Testis (tissue), 5 donors: Measurements from ENCODE around the gene PLN. TPM values are rescaled to one million over a fixed set of nuclear protein-coding genes. Genes with fewer than 3 reads are reported as not detected.

ENCODE experiments used
- DNase-seq: peaks from one replicate; pipeline ENCODE4 v3.0.0-alpha.2; 2019
- H3K27ac ChIP-seq, 2 donors: fragments of 200-600 bp; sonication (generic); one replicate each; pipeline ENCODE4 v1.5.1; 2019
- H3K27me3 ChIP-seq: fragments of 200-600 bp; sonication (generic); one replicate; pipeline ENCODE4 v1.5.1; 2019
- H3K36me3 ChIP-seq: fragments of 200-600 bp; sonication (generic); one replicate; pipeline ENCODE4 v1.5.1; 2017; ENCODE audit warnings: low read depth; ENCODE audit errors: missing control alignments
- H3K4me1 ChIP-seq: fragments of 200-600 bp; sonication (generic); one replicate; pipeline ENCODE4 v1.5.1; 2019
- H3K4me3 ChIP-seq, 2 donors: fragments of 200-600 bp; sonication (generic); one replicate each; pipeline ENCODE4 v1.5.1; 2017 to 2019
- H3K9me3 ChIP-seq: fragments of 200-600 bp; sonication (generic); one replicate; pipeline ENCODE4 v1.5.1; 2017
- POLR2A ChIP-seq: fragments of 450-650 bp; IDR thresholded peaks from one replicate; pipeline ENCODE4 v1.6.1; 2017; ENCODE audit warnings: antibody characterized with exemption, mild to moderate bottlenecking, moderate library complexity
- WGBS, 2 donors: methylation state at CpG; one replicate each; pipeline ENCODE4 v1.1.5; 2018; 5-methylcytosine and 5-hydroxymethylcytosine counted together
- intact Hi-C: fragments of 100-400 bp; cut with DNase I; formaldehyde crosslinking; loops from one replicate; pipeline ENCODE4 v1.15.1; 2023; ENCODE audit warnings: low total_unique reads
- long read RNA-seq, 2 donors: transcript quantifications; one replicate each; lab custom pipeline, GENCODE V29; 2026
- polyA plus RNA-seq: library from polyadenylated mRNA; stranded (reverse); fragments of 350-450 nt; fragmentation: Illumina TruSeq; extraction: RNeasy Lipid Tissue Mini Kit (QIAGEN cat#74804); gene quantifications from one replicate; pipeline ENCODE4 v1.2.3, GENCODE V29; 2014; ENCODE audit warnings: low read depth, low replicate concordance; ENCODE audit not compliant: insufficient read depth
- total RNA-seq, 2 donors: library from RNA; depleted of rRNA; stranded (reverse); fragments of >200 nt; gene quantifications; one replicate each; pipeline ENCODE4 v1.2.3, GENCODE V29; 2016
- TF ChIP-seq, protein P1 (sequence below), 3 experiments: fragments of 450-650 bp in 2 of 3; fragments of 200-600 bp in 1 of 3; sonication (generic) in 1 of 3; IDR thresholded peaks; one replicate each; pipeline ENCODE4 v1.5.1; 2016 to 2019; ENCODE audit warnings: antibody characterized with exemption in 3 of 3, mild to moderate bottlenecking in 2 of 3, moderate library complexity in 1 of 3

Gene PLN
- total RNA-seq (1 to 10 TPM; 2.0 to 5.0 TPM), polyA plus RNA-seq (15.2 TPM)
- long read RNA-seq, donor 1, partial matches to known transcripts = 0 of 1 reads
- long read RNA-seq, donor 1, other reads (novel, unspliced or antisense) = 0 of 1 reads
- long read RNA-seq, donor 2, partial matches to known transcripts = 0 of 1 reads
- long read RNA-seq, donor 2, other reads (novel, unspliced or antisense) = 0 of 1 reads

DNA sequence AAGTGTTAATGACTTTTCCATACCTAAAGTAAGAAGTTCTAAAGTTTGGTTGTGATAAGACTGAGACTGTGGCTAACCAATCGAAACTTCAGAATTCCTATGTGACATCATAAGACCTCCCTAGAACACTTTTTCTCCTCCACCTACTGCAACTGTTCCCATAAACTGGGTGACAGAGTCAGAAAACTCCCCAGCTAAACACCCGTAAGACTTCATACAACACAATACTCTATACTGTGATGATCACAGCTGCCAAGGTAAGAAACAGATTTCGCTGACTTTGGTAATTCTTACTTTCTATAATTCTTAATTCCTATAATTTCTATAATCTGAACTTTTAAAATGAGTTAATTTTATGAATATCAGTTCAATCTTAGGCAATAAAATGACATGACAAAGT is at the start of gene PLN:
Gene PLN (plus strand): TSS at position 161 of the 400 bp plus-strand sequence. CDS start 10,626 bp downstream, outside the sequence.
- Histone ChIP-seq H3K9me3 (no peaks in the 10 kb centered on the region), H3K27me3 (no peaks in the 10 kb centered on the region), H3K36me3 (no peaks in the 10 kb centered on the region), H3K4me3 (no peak within 1 kb of the TSS), H3K4me1 (no peaks in the 10 kb centered on the region), H3K27ac (no peak within 1 kb of the TSS)
- WGBS, 2 donors = 88 to 96% methylated on average over 3 of the region's 3 CpGs
- TF ChIP-seq, protein P1, sequence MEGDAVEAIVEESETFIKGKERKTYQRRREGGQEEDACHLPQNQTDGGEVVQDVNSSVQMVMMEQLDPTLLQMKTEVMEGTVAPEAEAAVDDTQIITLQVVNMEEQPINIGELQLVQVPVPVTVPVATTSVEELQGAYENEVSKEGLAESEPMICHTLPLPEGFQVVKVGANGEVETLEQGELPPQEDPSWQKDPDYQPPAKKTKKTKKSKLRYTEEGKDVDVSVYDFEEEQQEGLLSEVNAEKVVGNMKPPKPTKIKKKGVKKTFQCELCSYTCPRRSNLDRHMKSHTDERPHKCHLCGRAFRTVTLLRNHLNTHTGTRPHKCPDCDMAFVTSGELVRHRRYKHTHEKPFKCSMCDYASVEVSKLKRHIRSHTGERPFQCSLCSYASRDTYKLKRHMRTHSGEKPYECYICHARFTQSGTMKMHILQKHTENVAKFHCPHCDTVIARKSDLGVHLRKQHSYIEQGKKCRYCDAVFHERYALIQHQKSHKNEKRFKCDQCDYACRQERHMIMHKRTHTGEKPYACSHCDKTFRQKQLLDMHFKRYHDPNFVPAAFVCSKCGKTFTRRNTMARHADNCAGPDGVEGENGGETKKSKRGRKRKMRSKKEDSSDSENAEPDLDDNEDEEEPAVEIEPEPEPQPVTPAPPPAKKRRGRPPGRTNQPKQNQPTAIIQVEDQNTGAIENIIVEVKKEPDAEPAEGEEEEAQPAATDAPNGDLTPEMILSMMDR (IDR thresholded peaks at IDR 0.05) = no peak
- intact Hi-C loops = no loop called here
- DNase-seq = no peak

DNA sequence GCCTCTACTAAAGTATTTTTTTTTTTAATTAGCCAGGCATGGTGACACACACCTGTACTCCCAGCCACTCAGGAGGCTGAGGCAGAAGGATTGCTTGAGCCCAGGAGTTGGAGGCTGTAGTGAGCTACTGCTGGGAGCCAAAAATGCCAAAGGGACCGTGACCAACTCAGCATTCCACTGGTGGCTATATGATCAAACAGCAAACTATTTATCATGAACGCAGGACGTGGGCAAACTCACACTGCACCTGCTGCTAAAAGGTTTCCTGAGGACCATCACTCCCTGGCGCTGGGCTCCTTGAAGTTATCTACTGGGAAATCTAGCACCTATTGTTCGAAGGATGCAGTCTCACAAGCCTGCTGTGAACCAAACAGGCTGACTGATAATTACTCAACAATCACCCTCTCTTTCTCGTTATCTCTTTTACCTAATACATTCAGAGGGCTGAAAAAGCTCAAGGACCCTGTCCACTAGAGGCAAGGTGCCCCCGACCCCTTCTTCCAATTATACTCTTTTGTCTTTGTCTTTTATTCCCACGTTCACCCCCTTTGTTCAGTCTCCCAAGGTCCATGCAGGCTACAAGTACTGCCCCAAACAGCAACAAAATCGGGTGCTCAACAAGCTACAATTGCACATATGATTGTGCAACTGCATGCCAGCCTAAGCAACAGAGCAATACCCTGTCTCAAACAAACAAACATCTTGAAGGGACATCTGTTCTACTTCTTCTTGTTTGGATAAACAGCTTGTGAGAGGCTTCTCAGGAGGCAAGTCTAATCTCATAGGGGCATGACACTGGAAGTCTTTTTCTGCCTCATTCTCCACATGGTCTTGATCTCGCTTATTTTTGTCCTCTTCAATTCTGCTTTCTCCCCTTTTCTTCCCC is 47.7 kb upstream of the PLN start:
- Histone ChIP-seq H3K4me1 (no peaks in the 10 kb centered on the region), H3K36me3 (no peaks in the 10 kb centered on the region), H3K27me3 (no peaks in the 10 kb centered on the region), H3K27ac (no peak overlapping the region), H3K4me3 (no peak overlapping the region), H3K9me3 (no peaks in the 10 kb centered on the region)
- TF ChIP-seq, protein P1 (IDR thresholded peaks at IDR 0.05) = no peak
- TF ChIP-seq POLR2A = no peak
- 91 to 93% methylated on average over 8 to 10 of the region's 10 CpGs for WGBS, 2 donors
- DNase-seq = no peak
- intact Hi-C loops = no loop called here

DNA sequence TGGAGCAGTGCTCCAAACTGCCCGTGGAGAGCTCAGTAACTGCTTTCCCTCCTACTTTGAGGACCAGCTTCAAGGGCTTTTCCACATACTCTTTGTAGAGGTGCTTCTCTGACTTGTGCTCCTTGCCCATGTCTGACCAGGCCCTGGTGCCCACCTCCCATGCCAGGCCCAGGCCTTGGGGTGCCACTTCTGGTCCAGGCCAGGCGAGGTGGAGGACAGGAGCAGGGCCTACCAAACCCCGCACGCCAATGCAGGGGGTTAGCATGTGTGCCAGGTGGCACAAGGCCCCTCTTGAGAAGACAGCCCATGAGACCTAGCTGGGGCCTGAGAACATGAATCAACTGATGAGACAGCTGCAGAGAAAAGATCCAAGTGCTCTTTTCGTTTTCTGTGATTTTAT is 47.0 kb upstream of the PLN start:
- Histone ChIP-seq H3K4me3 (no peak overlapping the region), H3K36me3 (no peaks in the 10 kb centered on the region), H3K27ac (no peak overlapping the region), H3K4me1 (no peaks in the 10 kb centered on the region), H3K9me3 (no peaks in the 10 kb centered on the region), H3K27me3 (no peaks in the 10 kb centered on the region)
- WGBS, 2 donors = 96 to 98% methylated on average over 5 of the region's 5 CpGs
- DNase-seq = no peak
- intact Hi-C loops = no loop called here
- no peak for TF ChIP-seq POLR2A
- TF ChIP-seq, protein P1 (IDR thresholded peaks at IDR 0.05) = no peak

DNA sequence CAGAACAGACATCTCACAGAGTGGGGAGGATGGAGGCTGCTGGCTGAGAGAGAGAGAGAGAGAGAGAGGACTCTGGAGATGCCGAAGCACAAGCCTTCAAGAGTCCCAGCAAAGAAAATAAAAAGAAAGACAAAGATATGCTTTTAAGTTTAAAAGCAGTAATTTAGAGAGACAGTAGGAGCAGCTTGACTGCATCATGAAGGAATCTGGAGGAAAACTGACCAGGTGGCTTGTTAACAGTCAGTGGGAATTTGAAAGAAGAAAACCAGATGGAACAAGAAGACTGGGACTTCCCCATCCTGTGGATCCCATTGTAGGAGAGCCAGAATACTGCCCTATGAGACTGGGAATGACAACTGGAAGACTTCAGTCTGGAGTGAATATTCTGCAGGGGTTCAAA is 46.3 kb upstream of the PLN start:
- no peaks in the 10 kb centered on the region for H3K9me3 ChIP-seq
- no peaks in the 10 kb centered on the region for H3K36me3 ChIP-seq
- no peaks in the 10 kb centered on the region for H3K4me1 ChIP-seq
- intact Hi-C loops = no loop called here
- TF ChIP-seq, protein P1 (IDR thresholded peaks at IDR 0.05) = no peak
- no peak overlapping the region for H3K4me3 ChIP-seq
- no peaks in the 10 kb centered on the region for H3K27me3 ChIP-seq
- 92 to 96% methylated on average over 1 of the region's 1 CpG for WGBS, 2 donors
- H3K27ac ChIP-seq = no peak overlapping the region
- no peak for DNase-seq
